Left lung (tissue), 10 donors: ENCODE data around the gene NCEH1. TPM values are rescaled to one million over a fixed set of nuclear protein-coding genes. Genes with fewer than 3 reads are reported as not detected.
"Not testable (repeated sequence)": the region's sequence is repeated elsewhere in the genome, so short reads cannot be mapped to it uniquely, and the experiment has no call there.

Experiments used
- ATAC-seq: fragments of 200-7000 bp; cut with Tn5 transposase; one replicate; pipeline ENCODE4 v1.9.1; 2020; ENCODE audit warnings: moderate library complexity
- DNase-seq, 4 donors: peaks; one replicate each; pipeline ENCODE4 v3.0.0-alpha.2; 2013 to 2020
- H3K27ac ChIP-seq, 2 donors: fragments of 200-600 bp; sonication (generic) in 1 of 2; one replicate each; pipeline versions ENCODE4 v1.5.0 to v1.8.0; 2020 to 2021
- H3K27me3 ChIP-seq, 2 donors: fragments of 200-600 bp; sonication (generic) in 1 of 2; one replicate each; pipeline versions ENCODE4 v1.5.0 to v1.8.0; 2020 to 2021
- H3K36me3 ChIP-seq, 2 donors: fragments of 200-600 bp; sonication (generic) in 1 of 2; one replicate each; pipeline versions ENCODE4 v1.5.0 to v1.8.0; 2020 to 2021
- H3K4me1 ChIP-seq, 2 donors: fragments of 200-600 bp; one replicate each; pipeline ENCODE4 v1.8.0; 2021
- H3K4me3 ChIP-seq, 2 donors: fragments of 200-600 bp; sonication (generic) in 1 of 2; one replicate each; pipeline versions ENCODE4 v1.5.0 to v1.8.0; 2020 to 2021; ENCODE audit warnings: mild to moderate bottlenecking in 1 of 2
- H3K9me3 ChIP-seq, 2 donors: fragments of 200-600 bp; sonication (generic) in 1 of 2; one replicate each; pipeline versions ENCODE4 v1.5.0 to v1.8.0; 2020 to 2021
- CTCF ChIP-seq, 2 donors: fragments of 200-600 bp; sonication (generic) in 1 of 2; IDR thresholded peaks; one replicate each; pipeline versions ENCODE4 v1.5.0 to v1.8.0; 2021; ENCODE audit warnings: antibody characterized with exemption in 2 of 2
- intact Hi-C, 2 donors: fragments of 100-400 bp; cut with DNase I; formaldehyde crosslinking; loops; one replicate each; pipeline versions ENCODE4 v1.11.2 to v1.14.2; 2022
- polyA plus RNA-seq, 6 donors: library from polyadenylated mRNA; unstranded; fragments of 120-200 nt; gene quantifications; one replicate each; pipeline ENCODE4 v1.2.1, GENCODE V29; 2013; ENCODE audit not compliant: insufficient read length in 6 of 6
- total RNA-seq, 2 donors: library from RNA; stranded (reverse); fragmentation: NEBNext Ultra II Directional; extraction: Animal tissue kit (Norgen Biotek cat#: 25700); gene quantifications; one replicate each; pipeline ENCODE4 v1.2.1, GENCODE V29; 2021
- donor health status: DM: no; HTN: yes; CAD: no.
- donor health status: DM: no; HTN: no; CAD: no.

The NCEH1 gene
- total and polyA plus RNA-seq, 8 donors, result 2.8 to 66.6 (median 3.3) TPM

- Histone ChIP-seq H3K4me1 (peaks cover 0 to 18% of the 10 kb centered on the region in 2 donors), H3K36me3 (no peaks in the 10 kb centered on the region), H3K4me3 (no peak overlapping the region), H3K27me3 (no peaks in the 10 kb centered on the region), H3K27ac (no peak overlapping the region), H3K9me3 (no peaks in the 10 kb centered on the region)
- TF ChIP-seq CTCF (IDR thresholded peaks at IDR 0.05), result peak; percentile 85 to 88
- DNase-seq, result peak in 3 of 4 donors; percentile 64 to 73 (median 66)
- intact Hi-C loops, result loop anchor here in 1 of 2 donors (5.0 kb wide), 1 partner anchor 180 kb away; no protein-coding TSS in a partner anchor
- ATAC-seq, result peak; percentile 99
These were observed 43.8 kb downstream of the NCEH1 start for GRCh38 chr3:172666873-172667694.

- H3K27ac ChIP-seq, result no peak overlapping the region
- no peak for DNase-seq
- no peak for TF ChIP-seq CTCF (IDR thresholded peaks at IDR 0.05)
- ATAC-seq, result peak; percentile 40
- no peaks in the 10 kb centered on the region for H3K36me3 ChIP-seq
- no peaks in the 10 kb centered on the region for H3K9me3 ChIP-seq
- H3K4me3 ChIP-seq, result no peak overlapping the region
- peaks cover 0 to 18% of the 10 kb centered on the region in 2 donors for H3K4me1 ChIP-seq
- intact Hi-C loops, result loop anchor here in 1 of 2 donors (5.0 kb wide), 1 partner anchor 179 kb away; no protein-coding TSS in a partner anchor
- H3K27me3 ChIP-seq, result no peaks in the 10 kb centered on the region
These were observed 44.5 kb downstream of the NCEH1 start for GRCh38 chr3:172666181-172666872.

- H3K36me3 ChIP-seq, H3K9me3 ChIP-seq, H3K27me3 ChIP-seq, H3K27ac ChIP-seq, H3K4me3 ChIP-seq, ATAC-seq: not testable (repeated sequence)
- intact Hi-C loops, result loop anchor here in 1 of 2 donors (5.0 kb wide), 1 partner anchor 178 kb away; no protein-coding TSS in a partner anchor
- peaks cover 0 to 18% of the 10 kb centered on the region in 2 donors for H3K4me1 ChIP-seq
- peak in 1 of 4 donors; percentile 57 for DNase-seq
These were observed 45.4 kb downstream of the NCEH1 start for GRCh38 chr3:172665510-172665909.

GRCh38 chr3:172660421-172660820, 50.4 kb downstream of the NCEH1 start:
- H3K9me3 ChIP-seq, DNase-seq, intact Hi-C loops, H3K27ac ChIP-seq, H3K36me3 ChIP-seq, H3K4me3 ChIP-seq, ATAC-seq, H3K4me1 ChIP-seq, H3K27me3 ChIP-seq: not testable (repeated sequence)

- peak; percentile 25 for ATAC-seq
- H3K27ac ChIP-seq, result no peak overlapping the region
- H3K4me3 ChIP-seq, result no peak overlapping the region
- H3K27me3 ChIP-seq, result no peaks in the 10 kb centered on the region
- peaks cover 0 to 3% of the 10 kb centered on the region in 2 donors for H3K4me1 ChIP-seq
- intact Hi-C loops, result no loop called here
- no peaks in the 10 kb centered on the region for H3K36me3 ChIP-seq
- H3K9me3 ChIP-seq, result no peaks in the 10 kb centered on the region
- TF ChIP-seq CTCF (IDR thresholded peaks at IDR 0.05), result no peak
- DNase-seq, result no peak
These were observed 51.4 kb downstream of the NCEH1 start for GRCh38 chr3:172659246-172660002.
